ENCODE data around the gene AMBRA1.

AMBRA1 gene

DNA sequence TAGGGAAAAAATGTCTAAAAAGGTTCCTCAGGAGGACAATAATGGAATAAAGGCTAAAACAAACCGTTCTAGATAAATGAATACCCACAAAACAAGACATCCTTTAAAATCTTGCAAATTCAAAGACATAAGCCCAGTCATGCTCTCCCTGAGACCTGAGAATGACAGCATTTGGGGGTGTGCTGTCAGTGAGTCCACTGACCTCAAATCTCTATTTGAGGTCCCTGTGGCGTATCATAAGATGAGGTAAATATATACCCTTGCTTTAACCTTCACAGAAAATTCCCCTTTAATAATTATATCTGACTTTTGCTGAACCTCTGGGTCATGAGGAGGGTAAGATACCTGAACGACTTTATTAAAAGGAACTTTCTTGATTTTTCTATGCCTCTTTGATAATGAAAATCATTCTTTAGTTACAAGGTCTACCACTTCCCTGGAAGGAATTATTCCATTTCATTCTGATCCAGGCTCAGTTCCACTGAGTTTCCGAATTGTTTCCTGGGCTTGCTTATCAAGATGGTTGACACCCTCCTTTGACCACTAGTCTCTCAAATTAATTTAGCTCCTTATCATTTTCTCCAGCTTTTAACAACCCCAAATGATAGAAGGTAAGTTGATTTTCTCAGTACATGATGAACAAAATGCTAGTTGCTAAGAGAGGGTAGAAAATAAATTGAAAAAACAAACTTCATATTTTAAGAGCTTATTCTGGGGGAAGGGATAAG is 148.5 kb downstream of the AMBRA1 start:
- no peak for DNase-seq (ENCODE audit: low read depth, low spot score)

DNA sequence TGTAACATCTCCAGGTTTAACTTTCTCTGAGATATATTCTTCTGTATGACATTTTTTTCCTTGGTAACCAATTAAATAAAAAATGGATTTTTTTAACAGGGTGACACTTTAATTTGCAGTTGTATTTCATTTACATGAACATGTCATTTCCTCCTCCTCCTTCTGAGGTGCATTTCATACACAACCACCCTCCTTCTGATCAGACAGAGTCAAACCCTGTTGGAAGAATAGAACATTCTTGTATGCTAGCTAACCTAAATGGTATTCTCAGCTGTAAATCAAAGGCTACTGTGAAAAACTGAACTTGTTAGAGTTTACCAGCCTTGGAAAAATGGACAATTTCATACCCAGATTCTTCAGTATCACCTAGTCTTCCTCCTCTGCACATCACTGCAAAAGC is 149.5 kb downstream of the AMBRA1 start:
- no peak for DNase-seq (ENCODE audit: low read depth, low spot score)

DNA sequence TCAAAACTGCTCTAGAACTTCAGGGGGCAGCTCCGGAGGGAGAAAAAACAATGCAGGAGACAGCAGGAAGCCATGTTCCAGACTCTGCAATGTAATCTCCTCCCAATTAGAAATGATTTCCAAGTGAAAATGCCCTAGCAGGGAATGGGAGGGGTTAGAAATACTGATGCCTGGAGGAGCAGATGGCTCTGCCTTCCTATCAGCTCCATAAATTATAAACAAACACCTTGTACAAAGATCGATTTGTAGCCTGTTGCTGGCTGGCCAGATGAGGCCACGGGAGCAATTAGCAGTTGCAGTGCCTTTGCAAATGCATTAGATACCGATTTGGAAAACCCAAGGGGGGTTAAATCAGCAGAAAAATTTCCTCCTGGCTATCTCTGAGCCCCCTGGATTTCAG is 155.6 kb downstream of the AMBRA1 start:
- no peak for DNase-seq (ENCODE audit: low read depth, low spot score)

DNA sequence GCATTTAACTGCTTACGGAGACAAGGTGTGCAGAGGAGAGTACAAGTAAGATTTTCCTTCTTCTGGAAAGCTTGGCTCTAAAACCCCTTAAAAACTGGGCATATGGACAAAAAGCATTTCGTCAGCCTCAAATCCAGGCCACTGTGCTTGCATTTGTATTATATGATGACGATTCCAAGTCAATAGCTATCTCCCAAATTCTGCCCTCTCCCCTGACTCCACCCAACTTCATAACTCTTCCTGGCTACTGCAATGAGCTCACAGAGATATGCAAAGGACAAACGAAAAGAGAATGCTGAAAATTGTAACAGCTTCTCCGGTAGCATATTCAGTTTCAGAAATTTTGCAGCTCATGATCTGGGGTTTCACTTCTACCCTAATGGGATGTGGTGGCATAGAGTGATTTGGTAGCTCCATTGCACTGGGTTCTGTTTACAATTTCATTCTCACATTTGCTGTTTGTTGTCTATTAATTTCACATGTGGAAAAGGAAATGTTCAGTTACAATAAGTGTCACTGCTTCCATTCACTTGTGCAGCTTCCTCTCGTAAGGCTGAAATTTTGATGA is 156.6 kb downstream of the AMBRA1 start:
- DNase-seq (ENCODE audit: low read depth, low spot score): no peak

DNA sequence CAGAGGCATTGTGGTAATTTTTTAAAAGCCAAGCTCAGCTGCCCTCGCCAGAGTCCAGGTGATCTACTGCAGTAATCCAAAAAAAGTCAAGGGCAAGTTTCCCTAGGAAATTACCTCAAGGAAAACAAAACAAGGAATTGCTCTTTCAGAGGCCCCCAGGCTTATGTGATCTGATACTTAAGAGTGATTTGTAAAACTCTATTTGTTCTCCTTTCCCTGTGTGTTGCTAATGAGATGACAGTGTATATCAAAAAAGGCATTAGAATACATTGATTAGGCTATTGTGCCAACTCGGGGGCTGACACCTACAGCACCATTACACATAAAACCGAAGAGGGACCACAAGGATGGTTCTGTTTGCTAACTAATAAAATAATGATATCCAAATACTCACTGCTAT is 157.7 kb downstream of the AMBRA1 start:
- no peak for DNase-seq (ENCODE audit: low read depth, low spot score)

DNA sequence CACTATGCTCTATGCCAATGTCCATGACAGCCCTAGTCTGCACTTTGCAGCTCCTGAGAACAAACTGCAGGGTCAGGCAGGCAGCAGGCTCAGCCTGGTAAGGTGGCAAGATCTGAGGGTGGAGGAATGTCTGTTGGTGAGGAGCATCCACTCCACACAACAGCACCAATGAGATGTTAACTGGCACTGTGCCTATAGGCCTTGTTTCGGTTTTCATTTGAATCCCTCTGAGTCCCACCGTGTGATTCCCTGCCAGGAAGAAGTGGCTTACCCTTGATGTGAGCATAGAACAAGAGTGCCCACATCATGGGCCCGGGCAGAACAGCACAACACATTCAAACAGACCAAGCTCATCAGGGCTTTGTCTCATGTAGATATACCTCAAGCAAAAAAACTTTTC is 158.1 kb downstream of the AMBRA1 start:
- no peak for DNase-seq (ENCODE audit: low read depth, low spot score)

DNA sequence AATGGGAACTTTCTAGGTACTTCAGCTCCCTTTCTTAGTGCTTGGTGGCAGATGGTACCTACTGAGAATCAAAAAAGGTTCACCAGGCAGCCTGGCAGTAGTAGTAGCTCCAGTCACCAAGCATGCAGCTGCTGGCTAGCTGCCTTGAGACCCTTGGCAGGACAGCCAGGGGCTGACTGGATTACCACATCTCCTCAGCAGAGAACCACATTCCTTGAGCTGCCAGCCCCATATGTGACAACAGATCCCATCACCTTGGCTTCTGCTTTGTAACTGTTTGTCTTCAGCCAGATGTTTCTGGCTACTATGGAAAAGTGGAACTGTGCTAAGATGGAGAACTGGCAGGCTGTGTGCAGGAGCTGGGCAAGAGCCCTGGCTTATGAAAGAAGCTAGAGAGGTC is 162.6 kb downstream of the AMBRA1 start:
- DNase-seq (ENCODE audit: low read depth, low spot score): no peak

DNA sequence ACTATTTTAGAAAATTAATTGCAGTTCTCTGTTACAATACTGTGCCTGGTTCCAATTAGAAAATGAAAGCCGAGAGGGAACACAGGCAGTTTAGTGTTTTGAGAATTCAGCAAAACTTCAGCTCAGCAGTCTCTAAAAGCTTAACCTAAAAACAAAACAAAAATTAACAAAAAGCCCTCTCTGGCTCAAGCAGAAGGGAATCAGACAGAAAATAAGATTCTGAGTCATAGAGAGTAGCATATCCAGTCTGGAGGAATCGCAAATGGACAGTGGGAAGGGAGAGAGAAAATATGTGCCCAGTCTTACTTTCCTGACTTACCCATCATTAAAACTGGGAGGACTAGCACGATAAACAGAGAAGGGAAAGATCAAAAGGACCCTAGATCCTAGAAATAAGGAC is 164.1 kb downstream of the AMBRA1 start:
- DNase-seq (ENCODE audit: low read depth, low spot score): no peak

DNA sequence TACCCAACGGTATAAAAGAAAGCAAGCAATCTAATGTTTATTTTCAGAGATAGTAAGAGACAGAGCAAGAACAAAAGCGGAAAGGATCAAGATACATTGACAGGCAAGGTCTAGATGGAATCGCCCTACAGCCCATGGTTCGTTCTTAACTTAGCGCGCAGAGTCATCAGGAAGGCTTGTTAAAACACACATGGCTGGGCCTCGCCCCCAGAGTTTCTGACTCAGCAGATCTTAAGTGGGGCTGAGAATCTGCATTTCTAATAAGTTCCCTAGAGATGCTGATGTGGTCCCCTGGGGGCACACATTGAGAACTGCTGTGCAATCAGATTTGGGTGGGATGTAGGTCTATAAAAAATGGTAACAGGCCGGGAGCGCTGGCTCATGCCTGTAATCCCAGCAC is 166.5 kb downstream of the AMBRA1 start:
- no peak for DNase-seq (ENCODE audit: low read depth, low spot score)

DNA sequence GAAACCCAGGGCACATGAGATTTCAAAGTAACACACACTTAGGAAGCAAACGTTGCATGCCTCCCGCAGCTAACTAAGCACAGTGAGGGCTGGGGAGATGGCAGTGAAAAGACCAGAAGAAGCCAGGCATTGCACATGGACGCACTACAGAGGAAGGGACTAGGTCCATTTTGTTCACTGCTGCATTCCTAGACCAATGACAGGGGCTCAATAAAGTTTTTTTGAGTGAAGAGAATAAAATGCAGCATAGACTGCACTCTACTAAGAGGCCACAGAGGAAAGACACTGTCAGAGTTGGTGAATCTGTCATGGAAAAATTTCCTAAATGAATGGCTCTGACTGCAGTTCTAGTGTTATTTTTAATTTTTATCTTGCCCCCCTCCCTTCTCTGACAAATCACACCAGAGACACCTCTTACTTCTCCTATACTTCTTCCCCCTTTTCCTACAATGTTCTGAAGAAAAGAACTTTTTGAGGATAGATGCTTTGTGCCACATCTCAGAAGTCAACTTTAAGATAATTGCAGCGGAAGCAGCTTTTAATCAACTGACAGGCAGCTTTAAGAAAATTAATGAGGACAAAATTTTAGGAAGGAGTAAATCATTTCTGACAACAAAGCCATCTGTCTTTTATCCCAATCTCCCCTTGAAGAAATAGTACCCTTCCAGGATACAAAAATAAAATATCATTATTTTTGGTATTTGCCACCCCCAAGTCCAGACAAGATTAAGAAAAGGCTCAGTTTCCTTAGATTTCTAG is 167.4 kb downstream of the AMBRA1 start:
- DNase-seq (ENCODE audit: low read depth, low spot score): no peak

DNA sequence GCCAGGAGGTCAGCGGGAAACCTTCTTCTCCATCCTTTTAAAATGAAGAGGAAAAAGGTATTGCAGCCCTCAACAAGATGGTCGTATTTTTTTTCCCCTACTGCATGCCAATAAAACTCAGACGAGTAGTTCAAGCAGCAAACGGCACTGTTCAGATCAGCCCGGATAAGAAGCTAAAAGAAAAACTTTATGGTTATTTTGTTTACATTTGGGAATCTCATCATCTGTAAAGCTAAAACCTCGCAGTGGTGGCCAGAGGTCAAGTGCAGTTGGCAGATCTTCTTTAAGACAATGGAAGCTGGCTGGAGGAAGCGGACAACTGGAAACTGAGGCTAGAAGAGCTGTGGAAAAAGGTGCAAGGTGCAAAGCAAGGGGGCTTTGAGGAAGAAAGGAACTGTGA is 171.2 kb downstream of the AMBRA1 start:
- DNase-seq (ENCODE audit: low read depth, low spot score): no peak

DNA sequence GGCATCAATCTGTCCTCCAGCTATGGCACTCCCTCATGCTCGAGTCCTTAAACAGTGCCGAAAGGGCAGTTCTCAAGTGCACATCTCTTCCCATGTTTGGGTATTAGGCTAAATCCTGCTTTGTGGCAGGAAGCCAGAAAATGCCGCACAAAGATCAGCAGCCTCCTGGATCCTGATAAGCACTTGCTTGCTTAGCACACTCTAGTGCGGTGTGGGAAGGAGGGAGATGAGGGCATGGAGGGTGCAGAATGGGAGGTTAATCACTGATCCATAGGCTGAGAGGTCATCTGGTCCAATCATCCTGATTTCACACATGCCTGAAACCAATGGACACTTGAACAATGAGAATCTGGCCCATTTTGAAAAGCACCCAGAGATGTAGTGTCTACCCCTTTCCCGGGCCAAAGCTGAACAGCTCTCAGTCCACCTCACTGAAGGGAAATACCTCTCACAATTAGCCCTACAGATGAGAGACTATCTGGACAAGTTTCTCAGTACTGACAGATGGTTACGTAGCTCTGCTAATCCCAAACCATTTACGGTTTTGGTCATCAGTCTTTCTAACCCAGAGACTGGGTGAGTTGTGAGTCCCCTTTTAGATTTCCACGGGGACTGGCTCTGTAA is 172.5 kb downstream of the AMBRA1 start:
- peak; percentile 40 for DNase-seq (ENCODE audit: low read depth, low spot score)

DNA sequence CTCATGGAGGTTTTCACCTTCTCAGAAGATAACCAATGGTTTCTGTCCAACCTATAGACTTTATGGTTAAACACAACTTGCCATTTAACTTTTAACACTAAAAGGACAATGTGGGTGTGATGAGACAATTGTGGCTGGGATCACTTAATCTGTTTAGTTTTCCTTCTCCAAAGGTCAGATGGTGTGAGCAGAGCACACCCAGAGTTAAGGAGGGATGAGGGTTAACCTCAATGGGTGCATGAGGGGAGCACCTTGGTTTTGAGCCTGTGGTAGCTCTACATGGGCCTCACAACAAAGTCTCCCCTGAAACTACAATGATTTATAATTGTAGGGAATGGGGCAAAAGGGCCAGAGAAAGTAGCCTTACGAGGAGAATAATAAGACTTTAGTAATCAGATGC is 173.3 kb downstream of the AMBRA1 start:
- DNase-seq (ENCODE audit: low read depth, low spot score): no peak

DNA sequence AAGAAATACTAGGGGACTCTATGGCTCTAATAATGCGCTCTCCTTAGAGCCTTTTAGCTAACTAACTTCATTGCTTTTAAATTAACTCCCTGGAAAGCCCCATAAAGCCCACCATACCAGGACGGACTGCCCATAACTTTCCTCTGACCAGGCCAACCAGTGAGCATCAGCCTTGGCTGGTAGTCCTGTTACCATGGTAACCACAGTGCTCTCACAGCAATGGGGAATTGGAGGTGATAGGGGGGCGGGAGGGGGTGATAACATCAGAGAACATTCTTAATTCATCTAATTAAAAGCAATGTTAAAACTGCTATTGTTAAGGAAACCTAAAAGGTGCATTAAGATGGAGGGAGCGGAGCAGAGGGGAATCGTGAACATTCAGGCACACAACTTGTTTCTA is 175.1 kb downstream of the AMBRA1 start:
- DNase-seq (ENCODE audit: low read depth, low spot score): no peak

DNA sequence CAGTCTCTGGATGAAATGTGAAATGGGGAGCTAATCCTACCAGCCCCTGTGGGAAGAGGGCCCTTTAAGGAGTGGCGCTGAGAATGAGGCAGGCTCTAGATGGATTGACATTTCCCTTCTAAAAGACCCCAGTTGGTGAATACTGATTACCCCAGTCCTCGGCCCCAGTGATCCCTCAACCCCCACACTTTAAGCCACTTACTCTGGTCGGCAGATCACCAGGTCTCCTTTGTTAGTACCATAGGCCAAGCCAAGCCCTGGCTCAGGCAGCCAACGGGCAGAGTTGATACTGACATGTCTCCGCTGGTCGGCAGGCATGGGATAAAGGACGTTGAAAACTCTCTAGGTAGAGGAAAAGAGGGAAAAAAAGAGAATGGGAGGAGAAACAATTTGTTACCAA is 176.1 kb downstream of the AMBRA1 start:
- DNase-seq (ENCODE audit: low read depth, low spot score): no peak

DNA sequence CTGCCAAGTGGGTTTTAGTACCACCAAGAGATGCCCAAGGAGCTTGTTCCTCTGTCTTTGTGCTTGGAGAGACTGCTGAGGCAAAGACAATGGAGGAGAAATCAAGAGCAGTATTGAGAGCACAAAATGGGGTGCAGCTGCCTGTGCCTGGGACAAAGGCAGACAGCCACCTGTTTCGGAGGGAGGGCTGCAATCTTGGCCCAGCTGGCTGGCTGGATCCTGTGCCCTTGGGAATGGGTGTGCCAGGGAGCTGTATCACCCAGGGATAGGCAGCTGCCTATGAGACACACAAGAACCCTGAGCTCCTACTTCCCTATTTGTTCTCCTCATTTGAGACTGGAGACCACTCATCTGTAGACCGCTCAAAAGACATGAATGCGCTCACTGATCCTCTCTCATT is 178.9 kb downstream of the AMBRA1 start:
- DNase-seq (ENCODE audit: low read depth, low spot score): no peak

DNA sequence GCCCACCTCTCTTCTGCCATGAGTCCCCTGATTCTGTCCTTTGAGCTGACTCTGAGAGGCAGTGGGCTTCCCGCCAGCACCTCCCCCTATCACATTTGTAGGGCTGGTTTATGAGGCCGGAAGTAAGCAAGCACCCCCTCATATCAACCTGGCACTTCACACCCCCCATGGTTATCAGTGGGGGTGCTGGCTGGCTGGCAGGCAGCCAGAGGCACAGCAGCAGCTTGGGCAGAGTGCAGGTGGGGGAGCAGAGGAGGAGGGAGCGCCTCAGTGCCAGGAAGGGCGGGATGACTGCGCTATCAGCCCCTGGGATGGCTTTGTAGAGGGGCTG is 179.4 kb downstream of the AMBRA1 start:
- DNase-seq (ENCODE audit: low read depth, low spot score): no peak

DNA sequence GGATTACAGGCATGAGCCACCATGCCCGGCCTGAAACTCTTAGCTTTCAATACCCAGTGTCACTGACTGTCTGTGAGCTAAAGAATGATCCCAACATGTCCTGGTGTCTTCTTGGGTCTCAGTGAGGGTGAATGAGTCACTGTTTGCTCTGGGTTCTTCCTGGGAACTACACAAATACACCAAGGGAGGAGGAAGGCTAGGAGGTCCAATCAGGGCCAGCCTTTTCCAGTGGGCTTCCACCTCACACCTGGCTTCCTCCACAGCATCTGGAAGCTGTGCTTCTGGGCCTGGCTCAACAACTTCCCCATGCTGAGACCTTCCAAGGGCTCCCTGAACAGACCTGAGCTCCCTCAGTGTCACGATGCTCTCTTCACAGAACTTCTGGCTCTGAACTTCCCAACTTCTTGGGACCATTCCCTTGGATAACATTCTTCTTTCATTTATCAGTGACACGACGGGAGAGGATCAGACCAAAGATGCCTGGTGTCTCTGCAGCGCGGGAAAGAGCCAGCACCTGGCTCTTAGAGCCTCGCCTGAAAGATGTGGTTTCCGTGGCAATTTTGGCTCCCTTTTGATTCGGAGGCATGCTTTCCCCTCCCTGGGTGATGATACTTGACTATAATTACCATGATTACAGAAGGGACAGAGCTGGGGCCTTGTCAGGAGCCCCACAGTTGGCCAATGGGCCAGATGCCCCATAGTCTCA is 179.9 kb downstream of the AMBRA1 start:
- DNase-seq (ENCODE audit: low read depth, low spot score): no peak

DNA sequence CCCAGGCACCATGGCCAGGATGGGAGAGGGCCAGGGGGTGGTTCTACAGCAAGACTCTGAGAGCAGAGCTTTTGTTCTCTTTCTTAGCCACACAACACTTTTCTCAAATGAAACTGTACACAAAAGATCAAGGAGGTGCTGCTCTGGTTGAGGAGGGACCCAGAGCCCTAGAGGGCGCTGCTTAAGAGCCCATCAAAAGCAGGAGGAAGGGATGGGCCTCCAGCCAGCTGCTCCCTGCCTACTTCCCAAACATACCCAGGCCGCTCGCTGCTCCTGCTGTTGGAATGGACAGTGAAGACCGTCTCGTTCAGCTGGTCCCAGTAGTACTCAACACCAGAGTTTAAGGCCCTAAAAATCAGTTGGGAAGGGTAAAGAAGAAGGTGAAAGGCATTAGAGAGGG is 183.8 kb downstream of the AMBRA1 start:
- DNase-seq (ENCODE audit: low read depth, low spot score): peak; percentile 28

DNA sequence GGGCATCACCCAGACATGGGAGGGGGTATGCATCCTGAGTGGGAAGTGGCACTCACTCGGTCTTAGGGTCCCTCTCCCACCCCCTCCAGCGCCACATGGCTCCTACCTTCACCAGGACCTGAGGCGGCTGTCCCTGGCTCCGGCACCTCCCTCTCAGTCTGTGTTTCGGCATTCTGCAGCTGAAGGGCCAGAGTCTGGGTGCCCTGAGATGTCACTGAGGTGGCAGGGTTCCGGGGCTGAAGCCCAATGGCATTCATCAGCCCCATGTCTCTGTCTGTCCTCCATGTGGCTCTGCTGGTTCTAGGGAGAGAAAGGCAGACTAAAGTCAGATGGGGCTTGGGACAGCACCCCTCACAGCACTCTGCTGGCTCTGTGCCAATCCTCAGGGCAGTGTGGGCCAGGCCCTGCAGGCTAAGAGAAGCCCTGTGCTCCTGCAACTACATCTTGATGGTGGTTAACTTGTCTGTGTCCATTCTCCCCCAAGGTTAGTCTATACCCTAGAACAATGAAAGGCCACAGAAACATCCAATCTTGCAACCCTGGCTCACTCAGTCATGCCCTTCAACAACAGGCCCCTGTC is 185.3 kb downstream of the AMBRA1 start:
- DNase-seq (ENCODE audit: low read depth, low spot score): no peak

DNA sequence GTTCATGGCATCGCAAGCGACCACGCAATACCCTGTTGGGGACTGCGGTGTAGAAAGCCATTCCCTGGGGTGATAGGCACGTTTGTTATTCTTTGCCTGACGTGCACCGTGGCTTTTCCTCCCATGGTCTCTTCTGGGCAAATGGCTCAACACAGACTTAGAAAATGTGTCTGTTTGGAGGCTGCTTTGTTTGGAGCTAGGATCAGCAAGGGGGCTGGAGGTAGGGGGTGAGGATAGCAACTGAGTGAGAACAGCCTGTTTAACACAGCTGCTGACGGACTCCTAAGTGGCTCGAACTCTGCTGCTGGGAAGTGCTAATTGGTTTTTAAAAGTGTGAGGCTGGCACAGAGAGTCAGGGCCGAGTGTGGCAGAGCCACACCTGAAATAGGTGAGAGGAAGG is 186.2 kb downstream of the AMBRA1 start:
- DNase-seq (ENCODE audit: low read depth, low spot score): no peak
